Progenitor cell of endocrine pancreas (in vitro differentiated cells): ENCODE measurements around the gene IDI1. TPM values are rescaled to one million over a fixed set of nuclear protein-coding genes. Genes with fewer than 3 reads are reported as not detected.
"Not testable (repeated sequence)": the region's sequence is repeated elsewhere in the genome, so short reads cannot be mapped to it uniquely, and the experiment has no call there.

ENCODE experiments used
- DNase-seq: peaks from one replicate; pipeline ENCODE4 v3.0.0; 2021; ENCODE audit warnings: low spot score; ENCODE audit not compliant: unreplicated experiment
- H3K27ac Mint-ChIP-seq: 2 replicates; pipeline ENCODE4 v1.8.0; 2021; ENCODE audit warnings: mild to moderate bottlenecking, moderate library complexity, mixed read lengths
- H3K27me3 Mint-ChIP-seq: 2 replicates; pipeline ENCODE4 v1.8.0; 2021; ENCODE audit warnings: mixed read lengths
- H3K36me3 Mint-ChIP-seq: 2 replicates; pipeline ENCODE4 v1.8.0; 2022; ENCODE audit warnings: mixed read lengths; ENCODE audit not compliant: insufficient read depth
- H3K4me1 Mint-ChIP-seq: 2 replicates; pipeline ENCODE4 v1.8.0; 2021; ENCODE audit warnings: low read depth, mixed read lengths
- H3K4me3 Mint-ChIP-seq: 2 replicates; pipeline ENCODE4 v1.8.0; 2021; ENCODE audit warnings: low read depth, mild to moderate bottlenecking, moderate library complexity, mixed read lengths
- H3K9me3 Mint-ChIP-seq: 2 replicates; pipeline ENCODE4 v1.8.0; 2021; ENCODE audit warnings: low read depth, mixed read lengths
- total RNA-seq: library from RNA; stranded (reverse); gene quantifications from 2 replicates; pipeline ENCODE4 v1.2.1, GENCODE V29; 2021
- TF ChIP-seq, protein P1 (sequence below): fragments of 200-600 bp; sonication (generic); IDR thresholded peaks from one replicate; pipeline ENCODE4 v1.5.0; 2021; ENCODE audit warnings: antibody characterized with exemption, mild to moderate bottlenecking; ENCODE audit not compliant: unreplicated experiment

IDI1 gene
- total RNA-seq, 1 donor from 2014 or later: 46.3 TPM

DNA sequence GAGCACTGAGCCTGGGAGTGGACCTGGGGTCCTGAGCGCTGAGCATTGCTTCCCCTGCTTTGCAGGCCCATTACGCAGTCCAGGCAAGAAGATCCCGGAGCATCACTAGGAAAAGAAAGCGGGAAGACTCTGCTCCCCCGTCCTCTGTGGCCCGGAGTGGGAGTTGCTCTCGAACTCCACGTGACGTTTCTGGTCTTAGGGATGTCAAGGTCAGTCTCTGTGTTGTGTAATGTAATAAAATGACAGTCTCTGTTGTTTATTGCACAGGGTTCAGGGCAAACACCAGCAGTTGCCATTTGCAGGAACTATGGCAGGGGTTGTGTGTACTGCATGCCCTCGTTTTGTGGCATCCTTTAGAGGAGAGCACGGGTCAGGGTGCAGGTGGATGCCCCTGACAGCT, 33.2 kb downstream of the IDI1 start:
- no peaks in the 10 kb centered on the region for H3K27me3 Mint-ChIP-seq
- TF ChIP-seq, protein P1, sequence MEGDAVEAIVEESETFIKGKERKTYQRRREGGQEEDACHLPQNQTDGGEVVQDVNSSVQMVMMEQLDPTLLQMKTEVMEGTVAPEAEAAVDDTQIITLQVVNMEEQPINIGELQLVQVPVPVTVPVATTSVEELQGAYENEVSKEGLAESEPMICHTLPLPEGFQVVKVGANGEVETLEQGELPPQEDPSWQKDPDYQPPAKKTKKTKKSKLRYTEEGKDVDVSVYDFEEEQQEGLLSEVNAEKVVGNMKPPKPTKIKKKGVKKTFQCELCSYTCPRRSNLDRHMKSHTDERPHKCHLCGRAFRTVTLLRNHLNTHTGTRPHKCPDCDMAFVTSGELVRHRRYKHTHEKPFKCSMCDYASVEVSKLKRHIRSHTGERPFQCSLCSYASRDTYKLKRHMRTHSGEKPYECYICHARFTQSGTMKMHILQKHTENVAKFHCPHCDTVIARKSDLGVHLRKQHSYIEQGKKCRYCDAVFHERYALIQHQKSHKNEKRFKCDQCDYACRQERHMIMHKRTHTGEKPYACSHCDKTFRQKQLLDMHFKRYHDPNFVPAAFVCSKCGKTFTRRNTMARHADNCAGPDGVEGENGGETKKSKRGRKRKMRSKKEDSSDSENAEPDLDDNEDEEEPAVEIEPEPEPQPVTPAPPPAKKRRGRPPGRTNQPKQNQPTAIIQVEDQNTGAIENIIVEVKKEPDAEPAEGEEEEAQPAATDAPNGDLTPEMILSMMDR: no peak
- no peaks in the 10 kb centered on the region for H3K4me1 Mint-ChIP-seq
- no peaks in the 10 kb centered on the region for H3K9me3 Mint-ChIP-seq
- H3K4me3 Mint-ChIP-seq: no peak overlapping the region
- no peak for DNase-seq
- no peak overlapping the region for H3K27ac Mint-ChIP-seq
- peaks cover 45% of the 10 kb centered on the region for H3K36me3 Mint-ChIP-seq

DNA sequence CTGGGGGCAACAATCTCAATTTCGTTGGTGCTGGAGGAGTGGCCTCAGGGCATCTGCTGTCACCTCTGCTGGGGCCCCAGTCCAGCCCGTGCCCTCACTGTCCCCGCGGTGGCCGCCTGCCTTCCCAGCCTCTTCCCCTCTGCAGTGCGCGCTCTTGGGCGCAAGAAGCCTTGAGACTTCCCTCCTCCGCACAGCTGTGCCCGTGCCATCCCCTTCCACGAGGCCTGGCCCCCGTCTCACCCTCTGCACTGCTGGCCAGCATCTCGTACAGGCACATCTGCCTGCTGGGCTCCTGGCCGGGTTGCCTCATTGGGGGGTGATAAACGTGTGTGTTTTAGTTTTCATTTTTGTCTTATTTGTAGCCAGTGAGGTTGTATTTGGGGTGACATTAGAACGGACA, 37.2 kb downstream of the IDI1 start:
- H3K27me3 Mint-ChIP-seq: no peaks in the 10 kb centered on the region
- DNase-seq: no peak
- H3K27ac Mint-ChIP-seq: no peak overlapping the region
- no peaks in the 10 kb centered on the region for H3K9me3 Mint-ChIP-seq
- peaks cover 38% of the 10 kb centered on the region for H3K36me3 Mint-ChIP-seq
- TF ChIP-seq, protein P1: no peak
- no peaks in the 10 kb centered on the region for H3K4me1 Mint-ChIP-seq
- no peak overlapping the region for H3K4me3 Mint-ChIP-seq

DNA sequence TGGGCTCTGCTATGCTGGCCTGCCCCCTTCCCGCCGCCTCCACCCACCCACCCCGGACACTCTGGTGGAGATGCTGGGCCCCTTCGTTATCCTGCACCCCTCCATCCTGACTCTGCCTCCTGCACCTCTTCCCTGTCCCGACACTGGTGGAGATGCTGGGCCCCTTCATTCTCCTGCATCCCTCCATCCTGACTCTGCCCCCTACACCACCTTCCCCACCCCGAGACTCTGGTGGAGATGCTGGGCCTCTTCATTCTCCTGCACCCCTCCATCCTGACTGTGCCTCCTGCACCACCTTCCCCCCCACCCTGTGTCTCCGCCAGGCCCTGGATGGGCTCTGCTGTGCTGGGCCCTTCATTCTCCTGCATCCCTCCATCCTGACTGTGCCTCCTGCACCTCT, 38.2 kb downstream of the IDI1 start:
- TF ChIP-seq, protein P1: no peak
- Mint-ChIP-seq H3K36me3 (peaks cover 39% of the 10 kb centered on the region), H3K4me1 (no peaks in the 10 kb centered on the region), H3K27ac (no peak overlapping the region), H3K4me3 (no peak overlapping the region), H3K27me3 (no peaks in the 10 kb centered on the region), H3K9me3 (no peaks in the 10 kb centered on the region)
- DNase-seq: no peak

DNA sequence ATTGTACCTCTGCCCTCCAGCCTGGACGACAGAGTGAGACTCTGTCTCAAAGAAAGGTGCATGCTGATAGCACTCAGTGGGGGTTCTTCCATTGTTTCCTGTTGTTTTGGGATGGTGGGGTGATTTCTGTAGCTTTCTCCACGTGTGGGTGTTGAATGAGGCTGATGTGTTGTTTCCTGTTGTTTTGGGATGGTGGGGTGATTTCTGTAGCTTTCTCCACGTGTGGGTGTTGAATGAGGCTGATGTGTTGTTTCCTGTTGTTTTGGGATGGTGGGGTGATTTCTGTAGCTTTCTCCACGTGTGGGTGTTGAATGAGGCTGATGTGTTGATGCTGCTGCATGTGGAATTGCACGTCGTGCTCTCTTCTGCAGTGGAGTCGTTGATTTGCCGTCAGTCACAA, 39.0 kb downstream of the IDI1 start:
- not testable (repeated sequence) for H3K4me1 Mint-ChIP-seq, H3K27me3 Mint-ChIP-seq, DNase-seq, H3K9me3 Mint-ChIP-seq, H3K27ac Mint-ChIP-seq, H3K4me3 Mint-ChIP-seq
- H3K36me3 Mint-ChIP-seq: peaks cover 43% of the 10 kb centered on the region

DNA sequence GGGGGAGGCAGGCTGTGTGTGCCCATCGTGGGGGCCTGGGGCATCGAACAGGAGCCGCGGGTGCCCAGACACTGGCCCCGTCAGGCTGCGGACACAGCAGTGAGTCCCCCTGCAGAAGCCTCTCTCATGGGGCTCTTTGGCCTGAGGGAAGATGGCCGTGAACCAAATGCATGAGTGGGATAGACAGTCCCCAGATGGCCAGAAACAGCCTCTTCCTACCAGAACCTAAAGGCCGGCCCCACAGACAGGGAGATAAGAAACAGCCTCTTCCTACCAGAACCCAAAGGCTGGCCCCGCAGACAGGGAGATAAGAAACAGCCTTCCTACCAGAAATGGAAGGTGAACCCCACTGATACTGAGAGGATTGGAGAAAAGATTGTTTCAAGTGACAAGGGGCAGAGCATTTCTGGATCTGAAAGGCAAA, 39.8 kb downstream of the IDI1 start:
- no peaks in the 10 kb centered on the region for H3K9me3 Mint-ChIP-seq
- TF ChIP-seq, protein P1: no peak
- H3K4me3 Mint-ChIP-seq: no peak overlapping the region
- DNase-seq: no peak
- H3K4me1 Mint-ChIP-seq: no peaks in the 10 kb centered on the region
- H3K36me3 Mint-ChIP-seq: peaks cover 42% of the 10 kb centered on the region
- no peak overlapping the region for H3K27ac Mint-ChIP-seq
- no peaks in the 10 kb centered on the region for H3K27me3 Mint-ChIP-seq

DNA sequence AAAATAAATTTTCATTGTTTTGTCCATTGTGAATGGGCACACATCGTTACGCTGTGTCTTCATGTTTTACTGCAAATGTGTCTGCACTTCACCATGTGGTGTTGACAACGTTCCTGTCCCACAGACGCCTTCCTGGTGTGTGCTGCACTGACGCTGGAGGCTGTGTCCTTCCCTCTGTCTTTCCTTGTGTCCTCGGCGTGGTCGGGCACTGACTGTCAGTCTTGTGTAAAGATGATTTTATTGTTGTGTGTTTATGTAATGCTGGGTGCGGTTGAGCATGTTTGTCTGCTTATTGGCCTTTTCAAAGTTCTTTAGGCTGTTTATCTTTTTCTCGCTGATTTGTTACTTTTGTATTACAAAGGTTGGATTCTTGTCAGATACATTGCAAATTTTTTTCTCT, 41.3 kb downstream of the IDI1 start:
- H3K27ac Mint-ChIP-seq: no peak overlapping the region
- DNase-seq: no peak
- peaks cover 5% of the 10 kb centered on the region for H3K9me3 Mint-ChIP-seq
- TF ChIP-seq, protein P1: no peak
- no peaks in the 10 kb centered on the region for H3K4me1 Mint-ChIP-seq
- H3K27me3 Mint-ChIP-seq: no peaks in the 10 kb centered on the region
- peaks cover 48% of the 10 kb centered on the region for H3K36me3 Mint-ChIP-seq
- no peak overlapping the region for H3K4me3 Mint-ChIP-seq
